Panc1 (cell line): ENCODE measurements around the gene RPS6KL1. TPM values are rescaled to one million over a fixed set of nuclear protein-coding genes. Genes with fewer than 3 reads are reported as not detected.

Experiments
- ATAC-seq: fragments of 200-7000 bp; cut with Tn5 transposase; 2 replicates; pipeline ENCODE4 v1.9.1; 2020; ENCODE audit warnings: mild to moderate bottlenecking, moderate library complexity
- BruUV-seq: library from RNA; stranded (reverse); fragments of 400-500 nt; replicated peaks from 2 replicates; lab custom pipeline; 2021; lab: Mats Ljungman, UMichigan
- CTCF ChIA-PET: fragments of 300-600 bp; sonication (Branson Sonifier 250); formaldehyde crosslinking; loops from one replicate; lab custom pipeline; 2022; ENCODE audit warnings: antibody characterized with exemption; lab: Charles Lee
- POLR2A ChIA-PET: fragments of 300-600 bp; sonication (Branson Sonifier 250); formaldehyde crosslinking; loops from one replicate; lab custom pipeline; 2022; ENCODE audit warnings: antibody characterized with exemption; lab: Charles Lee
- DNase-seq: peaks from one replicate; pipeline ENCODE4 v3.0.0-alpha.2; 2010; ENCODE audit warnings: low read depth, low spot score
- H3K27ac ChIP-seq: 2 replicates; pipeline ENCODE4 v1.5.1; 2011; ENCODE audit warnings: mild to moderate bottlenecking, low read length, inconsistent platforms
- H3K27me3 ChIP-seq: fragments of 200-500 bp; sonication (Bioruptor generic); 2 replicates; pipeline ENCODE4 v1.6.0; 2014; ENCODE audit warnings: low read length, inconsistent platforms; ENCODE audit not compliant: control insufficient read depth, insufficient read depth
- H3K36me3 ChIP-seq: fragments of 200-500 bp; sonication (Bioruptor generic); 2 replicates; pipeline ENCODE4 v1.5.1; 2014; ENCODE audit warnings: inconsistent platforms, mild to moderate bottlenecking, low read length, moderate library complexity; ENCODE audit not compliant: control insufficient read depth, insufficient read depth
- H3K4me1 ChIP-seq: 2 replicates; pipeline ENCODE4 v1.5.1; 2011; ENCODE audit warnings: inconsistent platforms, mild to moderate bottlenecking, low read length, moderate library complexity; ENCODE audit not compliant: control insufficient read depth, insufficient read depth
- H3K4me3 ChIP-seq, 2 experiments: 2 replicates each; pipeline ENCODE4 v1.5.1; 2011 to 2012; ENCODE audit warnings: low read depth in 2 of 2, low read length in 2 of 2, mild to moderate bottlenecking in 2 of 2, inconsistent platforms in 1 of 2, moderate library complexity in 1 of 2
- H3K9me3 ChIP-seq: fragments of 200-500 bp; sonication (Bioruptor generic); 2 replicates; pipeline ENCODE4 v1.5.1; 2014; ENCODE audit warnings: low read depth, mild to moderate bottlenecking, inconsistent platforms, low read length, moderate library complexity; ENCODE audit not compliant: control insufficient read depth, insufficient read depth
- POLR2AphosphoS5 ChIP-seq: IDR thresholded peaks from 2 replicates; pipeline ENCODE4 v1.6.1; 2012; ENCODE audit warnings: mild to moderate bottlenecking, low read depth, low read length, moderate library complexity
- SIN3A ChIP-seq: IDR thresholded peaks from 2 replicates; pipeline ENCODE4 v1.6.1; 2012; ENCODE audit warnings: low read depth, mild to moderate bottlenecking, low read length, moderate library complexity, borderline replicate concordance; ENCODE audit not compliant: insufficient read depth
- TCF7L2 ChIP-seq: IDR thresholded peaks from 2 replicates; pipeline ENCODE4 v1.6.1; 2011; ENCODE audit warnings: mild to moderate bottlenecking, low read depth, low read length, inconsistent platforms
- in situ Hi-C: cut with HindIII; loops from 2 replicates; pipeline ENCODE4 v1.10.0; 2016; ENCODE audit warnings: low sequenced_read_pairs, low pct_unique_long_range_greater_than_20kb
- intact Hi-C: fragments of 100-400 bp; cut with micrococcal nuclease; formaldehyde crosslinking; loops from one replicate; pipeline ENCODE4 v1.10.0; 2022; ENCODE audit not compliant: unreplicated experiment
- total RNA-seq: library from RNA; stranded (reverse); gene quantifications from one replicate; pipeline ENCODE4 v1.2.1, GENCODE V29; 2021; ENCODE audit not compliant: unreplicated experiment
- TF ChIP-seq, protein P1 (sequence below), 2 experiments: IDR thresholded peaks; 2 replicates each; pipeline ENCODE4 v1.6.1; 2011 to 2012; ENCODE audit warnings: low read depth in 2 of 2, control low read depth in 1 of 2, low read length in 1 of 2, mild to moderate bottlenecking in 1 of 2, moderate library complexity in 1 of 2; ENCODE audit not compliant: insufficient read depth in 1 of 2
- TF ChIP-seq, protein P2 (sequence below): fragments of 450-650 bp; IDR thresholded peaks from 2 replicates; pipeline ENCODE4 v1.5.1; 2017; ENCODE audit warnings: mild to moderate bottlenecking

Gene RPS6KL1
- total RNA-seq, 1 experiment from 2014 or later: 14.9 TPM

DNA sequence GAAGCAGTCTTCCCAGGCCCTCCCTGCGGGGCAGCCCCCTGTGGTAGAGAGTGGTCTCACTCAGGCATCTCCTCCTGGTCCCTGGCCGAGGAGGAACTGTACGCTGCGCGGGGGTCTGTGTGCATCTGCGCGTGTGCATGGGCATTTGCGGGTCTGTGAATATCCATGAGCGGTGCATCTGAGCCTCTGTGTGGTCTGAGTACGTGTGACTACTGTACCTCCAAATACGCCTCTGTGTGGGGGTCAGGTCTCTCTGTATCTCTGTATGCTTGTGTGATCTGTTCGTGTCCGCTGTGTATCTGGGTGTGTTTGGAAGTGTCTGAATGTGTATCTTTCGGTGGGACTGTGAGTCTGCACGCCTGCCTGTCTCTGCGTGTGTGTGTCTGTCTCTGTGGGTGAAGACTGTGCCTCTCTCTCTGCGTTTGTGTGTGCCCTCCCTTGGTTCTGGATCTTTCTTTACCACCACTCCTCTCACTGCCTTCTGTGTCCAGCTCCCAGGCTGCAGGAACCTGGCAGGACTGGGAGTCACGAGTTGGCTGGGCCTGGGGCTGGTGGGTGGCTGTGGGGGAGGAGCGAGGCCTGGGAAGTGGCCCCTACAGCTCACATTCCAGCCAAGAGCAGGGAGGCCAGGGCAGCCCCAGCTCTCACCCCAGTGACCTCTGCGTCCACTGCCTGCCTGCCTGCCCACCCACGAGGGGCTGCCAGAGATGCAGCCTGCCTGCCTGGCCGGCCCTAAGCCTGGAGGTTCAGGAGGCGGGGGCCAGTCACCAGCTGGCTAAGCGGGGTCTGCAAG, 33.4 kb upstream of the RPS6KL1 start:
- TF ChIP-seq SIN3A (no peak), POLR2AphosphoS5 (no peak), TCF7L2 (no peak)
- TF ChIP-seq, protein P1, sequence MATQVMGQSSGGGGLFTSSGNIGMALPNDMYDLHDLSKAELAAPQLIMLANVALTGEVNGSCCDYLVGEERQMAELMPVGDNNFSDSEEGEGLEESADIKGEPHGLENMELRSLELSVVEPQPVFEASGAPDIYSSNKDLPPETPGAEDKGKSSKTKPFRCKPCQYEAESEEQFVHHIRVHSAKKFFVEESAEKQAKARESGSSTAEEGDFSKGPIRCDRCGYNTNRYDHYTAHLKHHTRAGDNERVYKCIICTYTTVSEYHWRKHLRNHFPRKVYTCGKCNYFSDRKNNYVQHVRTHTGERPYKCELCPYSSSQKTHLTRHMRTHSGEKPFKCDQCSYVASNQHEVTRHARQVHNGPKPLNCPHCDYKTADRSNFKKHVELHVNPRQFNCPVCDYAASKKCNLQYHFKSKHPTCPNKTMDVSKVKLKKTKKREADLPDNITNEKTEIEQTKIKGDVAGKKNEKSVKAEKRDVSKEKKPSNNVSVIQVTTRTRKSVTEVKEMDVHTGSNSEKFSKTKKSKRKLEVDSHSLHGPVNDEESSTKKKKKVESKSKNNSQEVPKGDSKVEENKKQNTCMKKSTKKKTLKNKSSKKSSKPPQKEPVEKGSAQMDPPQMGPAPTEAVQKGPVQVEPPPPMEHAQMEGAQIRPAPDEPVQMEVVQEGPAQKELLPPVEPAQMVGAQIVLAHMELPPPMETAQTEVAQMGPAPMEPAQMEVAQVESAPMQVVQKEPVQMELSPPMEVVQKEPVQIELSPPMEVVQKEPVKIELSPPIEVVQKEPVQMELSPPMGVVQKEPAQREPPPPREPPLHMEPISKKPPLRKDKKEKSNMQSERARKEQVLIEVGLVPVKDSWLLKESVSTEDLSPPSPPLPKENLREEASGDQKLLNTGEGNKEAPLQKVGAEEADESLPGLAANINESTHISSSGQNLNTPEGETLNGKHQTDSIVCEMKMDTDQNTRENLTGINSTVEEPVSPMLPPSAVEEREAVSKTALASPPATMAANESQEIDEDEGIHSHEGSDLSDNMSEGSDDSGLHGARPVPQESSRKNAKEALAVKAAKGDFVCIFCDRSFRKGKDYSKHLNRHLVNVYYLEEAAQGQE (IDR thresholded peaks at IDR 0.05; ENCODE audit: insufficient read depth in 1 of 2, low read depth in 2 of 2, low read length in 1 of 2): no peak
- TF ChIP-seq, protein P2, sequence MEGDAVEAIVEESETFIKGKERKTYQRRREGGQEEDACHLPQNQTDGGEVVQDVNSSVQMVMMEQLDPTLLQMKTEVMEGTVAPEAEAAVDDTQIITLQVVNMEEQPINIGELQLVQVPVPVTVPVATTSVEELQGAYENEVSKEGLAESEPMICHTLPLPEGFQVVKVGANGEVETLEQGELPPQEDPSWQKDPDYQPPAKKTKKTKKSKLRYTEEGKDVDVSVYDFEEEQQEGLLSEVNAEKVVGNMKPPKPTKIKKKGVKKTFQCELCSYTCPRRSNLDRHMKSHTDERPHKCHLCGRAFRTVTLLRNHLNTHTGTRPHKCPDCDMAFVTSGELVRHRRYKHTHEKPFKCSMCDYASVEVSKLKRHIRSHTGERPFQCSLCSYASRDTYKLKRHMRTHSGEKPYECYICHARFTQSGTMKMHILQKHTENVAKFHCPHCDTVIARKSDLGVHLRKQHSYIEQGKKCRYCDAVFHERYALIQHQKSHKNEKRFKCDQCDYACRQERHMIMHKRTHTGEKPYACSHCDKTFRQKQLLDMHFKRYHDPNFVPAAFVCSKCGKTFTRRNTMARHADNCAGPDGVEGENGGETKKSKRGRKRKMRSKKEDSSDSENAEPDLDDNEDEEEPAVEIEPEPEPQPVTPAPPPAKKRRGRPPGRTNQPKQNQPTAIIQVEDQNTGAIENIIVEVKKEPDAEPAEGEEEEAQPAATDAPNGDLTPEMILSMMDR: no peak
- CTCF ChIA-PET: no interaction called here
- no peak overlapping the region for H3K27ac ChIP-seq
- H3K4me3 ChIP-seq: no peak overlapping the region
- H3K36me3 ChIP-seq: no peaks in the 10 kb centered on the region
- ATAC-seq (no peak), DNase-seq (no peak)
- no peaks in the 10 kb centered on the region for H3K9me3 ChIP-seq
- no peaks in the 10 kb centered on the region for H3K27me3 ChIP-seq
- in situ Hi-C loops (no loop called here), intact Hi-C loops (no loop called here)
- H3K4me1 ChIP-seq: peaks cover 3% of the 10 kb centered on the region; the same call in 1 of the 2 replicates
- POLR2A ChIA-PET: no interaction called here
- BruUV-seq: no TSS peak

DNA sequence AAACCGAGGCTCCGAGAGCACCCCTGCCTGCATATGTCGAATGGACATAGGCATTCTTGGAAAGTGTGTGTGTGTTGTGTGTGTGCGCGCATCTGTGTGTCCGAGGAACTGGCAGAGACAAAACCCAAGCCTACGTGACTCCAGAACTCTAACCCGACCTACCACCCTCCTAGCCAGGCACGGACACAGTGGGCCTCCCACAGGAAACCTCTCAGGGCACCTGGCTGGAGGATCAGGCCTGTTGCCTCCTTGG, 32.9 kb upstream of the RPS6KL1 start:
- H3K4me3 ChIP-seq: peak overlapping the region; percentile 47 to 53
- H3K9me3 ChIP-seq: no peaks in the 10 kb centered on the region
- BruUV-seq: no TSS peak
- no peak overlapping the region for H3K27ac ChIP-seq
- no peaks in the 10 kb centered on the region for H3K27me3 ChIP-seq
- no peaks in the 10 kb centered on the region for H3K36me3 ChIP-seq
- ChIA-PET CTCF (no interaction called here), POLR2A (no interaction called here)
- H3K4me1 ChIP-seq: peaks cover 5% of the 10 kb centered on the region; the same call in 1 of the 2 replicates
- intact Hi-C loops (no loop called here), in situ Hi-C loops (no loop called here)
- no peak for ATAC-seq
- no peak for DNase-seq
- TF ChIP-seq POLR2AphosphoS5 (no peak), SIN3A (no peak), TCF7L2 (no peak)
- TF ChIP-seq, protein P1 (IDR thresholded peaks at IDR 0.05; ENCODE audit: insufficient read depth in 1 of 2, low read depth in 2 of 2, low read length in 1 of 2): no peak
- TF ChIP-seq, protein P2: no peak
